HepG2 (cell line): ENCODE data around the gene FKBP5. TPM values are rescaled to one million over a fixed set of nuclear protein-coding genes. Genes with fewer than 3 reads are reported as not detected.

Source experiments
- FOXJ3 ChIP-seq: sonication (generic); formaldehyde crosslinking; IDR thresholded peaks from 2 replicates; pipeline ENCODE4 v1.4.0; 2020; ENCODE audit warnings: missing genetic modification reagents, mild to moderate bottlenecking, borderline replicate concordance
- HMG20B ChIP-seq: conservative IDR thresholded peaks from 2 replicates; pipeline ENCODE4 v1.6.1; 2016; ENCODE audit warnings: missing genetic modification reagents, missing compliant biosample characterization
- KAT2B ChIP-seq: fragments of 150-350 bp; IDR thresholded peaks from 2 replicates; pipeline ENCODE4 v1.6.1; 2014; ENCODE audit warnings: low read depth, low read length, borderline replicate concordance
- MYNN ChIP-seq: sonication (generic); formaldehyde crosslinking; IDR thresholded peaks from 2 replicates; pipeline ENCODE4 v1.4.0; 2020; ENCODE audit warnings: mild to moderate bottlenecking, low read depth, missing genetic modification reagents
- NCOA2 ChIP-seq: sonication (generic); formaldehyde crosslinking; IDR thresholded peaks from 2 replicates; pipeline ENCODE4 v1.8.0; 2022; ENCODE audit warnings: inconsistent platforms
- ONECUT2 ChIP-seq: sonication (generic); formaldehyde crosslinking; IDR thresholded peaks from 2 replicates; pipeline ENCODE4 v1.4.0; 2020; ENCODE audit warnings: missing genetic modification reagents
- PCBP1 ChIP-seq: fragments of 200-400 bp; formaldehyde crosslinking; IDR thresholded peaks from 2 replicates; pipeline ENCODE4 v1.6.1; 2017; ENCODE audit warnings: mild to moderate bottlenecking, low read depth, low read length, borderline replicate concordance
- PITX1 ChIP-seq: sonication (generic); formaldehyde crosslinking; IDR thresholded peaks from 2 replicates; pipeline ENCODE4 v1.5.1; 2020; ENCODE audit warnings: mild to moderate bottlenecking, missing genetic modification reagents
- REPIN1 ChIP-seq: sonication (generic); formaldehyde crosslinking; IDR thresholded peaks from 2 replicates; pipeline ENCODE4 v1.8.0; 2022; ENCODE audit warnings: missing genetic modification reagents, low read depth, mild to moderate bottlenecking, borderline replicate concordance
- SNAPC2 ChIP-seq: sonication (generic); formaldehyde crosslinking; IDR thresholded peaks from 2 replicates; pipeline ENCODE4 v1.8.1; 2022; ENCODE audit warnings: mild to moderate bottlenecking, missing genetic modification reagents
- SRSF1 ChIP-seq: fragments of 200-400 bp; formaldehyde crosslinking; optimal IDR thresholded peaks from 2 replicates; pipeline ENCODE3; 2017; ENCODE audit warnings: mild to moderate bottlenecking, low read depth, low read length, moderate library complexity
- TGIF2 ChIP-seq: IDR thresholded peaks from 2 replicates; pipeline ENCODE4 v1.6.1; 2016; ENCODE audit warnings: control low read depth, missing compliant biosample characterization
- WIZ ChIP-seq: sonication (generic); formaldehyde crosslinking; IDR thresholded peaks from 2 replicates; pipeline ENCODE4 v1.5.1; 2020; ENCODE audit warnings: mild to moderate bottlenecking, missing genetic modification reagents
- XBP1 ChIP-seq: sonication (generic); formaldehyde crosslinking; IDR thresholded peaks from 2 replicates; pipeline ENCODE4 v1.5.0; 2020; ENCODE audit warnings: missing genetic modification reagents
- ZBTB1 ChIP-seq: sonication (generic); formaldehyde crosslinking; IDR thresholded peaks from 2 replicates; pipeline ENCODE4 v1.4.0; 2020; ENCODE audit warnings: missing genetic modification reagents, borderline replicate concordance
- ZBTB42 ChIP-seq: sonication (generic); formaldehyde crosslinking; IDR thresholded peaks from 2 replicates; pipeline ENCODE4 v1.5.0; 2020; ENCODE audit warnings: mild to moderate bottlenecking, missing genetic modification reagents
- ZNF251 ChIP-seq: sonication (generic); formaldehyde crosslinking; IDR thresholded peaks from 2 replicates; pipeline ENCODE4 v1.9.0; 2021; ENCODE audit warnings: mild to moderate bottlenecking, missing genetic modification reagents
- ZNF264 ChIP-seq: sonication (generic); formaldehyde crosslinking; IDR thresholded peaks from 2 replicates; pipeline ENCODE4 v1.4.0; 2020; ENCODE audit warnings: missing genetic modification reagents
- ZNF329 ChIP-seq: sonication (generic); formaldehyde crosslinking; IDR thresholded peaks from 2 replicates; pipeline ENCODE4 v1.9.0; 2021; ENCODE audit warnings: low read depth, mild to moderate bottlenecking, missing genetic modification reagents
- ZNF331 ChIP-seq: sonication (generic); formaldehyde crosslinking; IDR thresholded peaks from 2 replicates; pipeline ENCODE4 v1.4.0; 2020; ENCODE audit warnings: missing genetic modification reagents
- ZNF501 ChIP-seq: sonication (generic); formaldehyde crosslinking; IDR thresholded peaks from 2 replicates; pipeline ENCODE4 v1.5.1; 2020; ENCODE audit warnings: mild to moderate bottlenecking, moderate library complexity, missing genetic modification reagents
- ZNF556 ChIP-seq: sonication (generic); formaldehyde crosslinking; IDR thresholded peaks from 2 replicates; pipeline ENCODE4 v1.4.0; 2020; ENCODE audit warnings: mild to moderate bottlenecking, missing genetic modification reagents, borderline replicate concordance
- ZNF788 ChIP-seq: sonication (generic); formaldehyde crosslinking; IDR thresholded peaks from 2 replicates; pipeline ENCODE4 v1.5.0; 2020; ENCODE audit warnings: mild to moderate bottlenecking, missing genetic modification reagents, borderline replicate concordance
- polyA plus RNA-seq, 8 experiments: library from polyadenylated mRNA; depleted of rRNA in 3 of 8; stranded (reverse) in 7 of 8; unstranded in 1 of 8; fragments of >200 nt; fragmentation: Illumina TruSeq in 4 of 8; extraction: Trizol in 4 of 8; gene quantifications; 2 replicates each; pipeline versions ENCODE4 v1.2.1 to v1.2.3, GENCODE V29; 2011 to 2016; ENCODE audit warnings: low read depth in 4 of 8, missing spikeins in 1 of 8, mixed read lengths in 1 of 8; ENCODE audit not compliant: insufficient read depth in 1 of 8
- total RNA-seq, 5 experiments: library from RNA; depleted of rRNA; stranded (reverse); fragments of >200 nt; fragmentation: Illumina TruSeq; extraction: Trizol; gene quantifications; 2 replicates each; pipeline ENCODE4 v1.2.3, GENCODE V29; 2016; ENCODE audit warnings: low read depth in 1 of 5
- TF ChIP-seq, protein P1 (sequence below): sonication (generic); formaldehyde crosslinking; IDR thresholded peaks from 2 replicates; pipeline ENCODE4 v1.4.0; 2020; ENCODE audit warnings: missing genetic modification reagents
- TF ChIP-seq, protein P2 (sequence below): sonication (generic); formaldehyde crosslinking; IDR thresholded peaks from 2 replicates; pipeline ENCODE4 v1.4.0; 2020; ENCODE audit warnings: missing genetic modification reagents, low read depth, mild to moderate bottlenecking, borderline replicate concordance
- TF ChIP-seq, protein P3 (sequence below): sonication (generic); formaldehyde crosslinking; IDR thresholded peaks from 2 replicates; pipeline ENCODE4 v1.4.0; 2020; ENCODE audit warnings: mild to moderate bottlenecking, missing genetic modification reagents
- TF ChIP-seq, protein P4 (sequence below): sonication (generic); formaldehyde crosslinking; IDR thresholded peaks from 2 replicates; pipeline ENCODE4 v1.8.0; 2022; ENCODE audit warnings: mild to moderate bottlenecking, missing genetic modification reagents
- TF ChIP-seq, protein P5 (sequence below): sonication (generic); IDR thresholded peaks from 2 replicates; pipeline ENCODE4 v1.6.1; 2016; ENCODE audit warnings: low read depth, borderline replicate concordance

FKBP5 gene
- total and polyA plus RNA-seq, 2 of the 13 experiments (the other 11 are each of a cell fraction or from before 2014, with no cell fraction given) = 8.0 to 17.4 TPM

DNA sequence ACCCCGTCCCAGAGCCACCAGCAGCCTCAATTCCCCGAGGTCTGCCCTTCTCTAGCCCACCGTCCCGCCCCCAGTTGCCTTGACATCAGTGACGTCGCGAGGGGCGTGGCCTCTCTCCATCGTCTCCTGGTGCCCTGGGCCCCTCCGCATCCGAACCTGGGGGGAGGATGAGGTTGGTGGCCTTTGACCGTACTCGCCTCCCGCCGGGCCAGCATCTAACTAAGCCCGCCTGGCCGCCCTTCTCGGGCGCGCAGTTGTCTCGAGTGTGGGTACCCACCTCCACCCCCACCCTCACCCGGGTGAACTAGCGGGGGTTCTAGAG, 42.7 kb upstream of the FKBP5 start (continued):
- TF ChIP-seq ZNF556 (CRISPR knock-in tag) (no peak), ZNF788 (CRISPR knock-in tag) (no peak), SRSF1 (peak; percentile 61), FOXJ3 (CRISPR knock-in tag) (no peak), SNAPC2 (CRISPR knock-in tag) (peak; percentile 11; the same call in 1 of the 2 replicates), PCBP1 (0 out of 2 replicates have a peak, but pooled peaks have one; percentile 49), ZBTB1 (CRISPR knock-in tag) (no peak), ZNF331 (CRISPR knock-in tag) (no peak), NCOA2 (CRISPR knock-in tag) (no peak), WIZ (CRISPR knock-in tag) (no peak), ZNF329 (CRISPR knock-in tag) (0 out of 2 replicates have a peak, but pooled peaks have one; percentile 59), ZNF501 (CRISPR knock-in tag) (no peak), XBP1 (CRISPR knock-in tag) (no peak), MYNN (CRISPR knock-in tag) (no peak), KAT2B (no peak), REPIN1 (CRISPR knock-in tag) (peak; percentile 71; the same call in 1 of the 2 replicates), ZNF264 (CRISPR knock-in tag) (no peak), HMG20B (no peak), ONECUT2 (CRISPR knock-in tag) (no peak), PITX1 (CRISPR knock-in tag) (peak; percentile 9; the same call in 1 of the 2 replicates), ZNF251 (no peak), TGIF2 (0 out of 2 replicates have a peak, but pooled peaks have one; percentile 15), ZBTB42 (CRISPR knock-in tag) (0 out of 2 replicates have a peak, but pooled peaks have one; percentile 3)
- TF ChIP-seq, protein P1, sequence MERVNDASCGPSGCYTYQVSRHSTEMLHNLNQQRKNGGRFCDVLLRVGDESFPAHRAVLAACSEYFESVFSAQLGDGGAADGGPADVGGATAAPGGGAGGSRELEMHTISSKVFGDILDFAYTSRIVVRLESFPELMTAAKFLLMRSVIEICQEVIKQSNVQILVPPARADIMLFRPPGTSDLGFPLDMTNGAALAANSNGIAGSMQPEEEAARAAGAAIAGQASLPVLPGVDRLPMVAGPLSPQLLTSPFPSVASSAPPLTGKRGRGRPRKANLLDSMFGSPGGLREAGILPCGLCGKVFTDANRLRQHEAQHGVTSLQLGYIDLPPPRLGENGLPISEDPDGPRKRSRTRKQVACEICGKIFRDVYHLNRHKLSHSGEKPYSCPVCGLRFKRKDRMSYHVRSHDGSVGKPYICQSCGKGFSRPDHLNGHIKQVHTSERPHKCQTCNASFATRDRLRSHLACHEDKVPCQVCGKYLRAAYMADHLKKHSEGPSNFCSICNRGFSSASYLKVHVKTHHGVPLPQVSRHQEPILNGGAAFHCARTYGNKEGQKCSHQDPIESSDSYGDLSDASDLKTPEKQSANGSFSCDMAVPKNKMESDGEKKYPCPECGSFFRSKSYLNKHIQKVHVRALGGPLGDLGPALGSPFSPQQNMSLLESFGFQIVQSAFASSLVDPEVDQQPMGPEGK (CRISPR knock-in tag) = 0 out of 2 replicates have a peak, but pooled peaks have one; percentile 51
- TF ChIP-seq, protein P2, sequence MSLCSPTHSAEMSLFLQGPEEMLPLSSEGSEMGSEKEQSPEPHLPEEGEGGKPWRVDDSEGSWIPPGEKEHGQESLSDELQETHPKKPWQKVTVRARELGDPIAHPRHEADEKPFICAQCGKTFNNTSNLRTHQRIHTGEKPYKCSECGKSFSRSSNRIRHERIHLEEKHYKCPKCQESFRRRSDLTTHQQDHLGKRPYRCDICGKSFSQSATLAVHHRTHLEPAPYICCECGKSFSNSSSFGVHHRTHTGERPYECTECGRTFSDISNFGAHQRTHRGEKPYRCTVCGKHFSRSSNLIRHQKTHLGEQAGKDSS (CRISPR knock-in tag) = no peak
- TF ChIP-seq, protein P3, sequence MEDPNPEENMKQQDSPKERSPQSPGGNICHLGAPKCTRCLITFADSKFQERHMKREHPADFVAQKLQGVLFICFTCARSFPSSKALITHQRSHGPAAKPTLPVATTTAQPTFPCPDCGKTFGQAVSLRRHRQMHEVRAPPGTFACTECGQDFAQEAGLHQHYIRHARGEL = 0 out of 2 replicates have a peak, but pooled peaks have one; percentile 17
- TF ChIP-seq, protein P4, sequence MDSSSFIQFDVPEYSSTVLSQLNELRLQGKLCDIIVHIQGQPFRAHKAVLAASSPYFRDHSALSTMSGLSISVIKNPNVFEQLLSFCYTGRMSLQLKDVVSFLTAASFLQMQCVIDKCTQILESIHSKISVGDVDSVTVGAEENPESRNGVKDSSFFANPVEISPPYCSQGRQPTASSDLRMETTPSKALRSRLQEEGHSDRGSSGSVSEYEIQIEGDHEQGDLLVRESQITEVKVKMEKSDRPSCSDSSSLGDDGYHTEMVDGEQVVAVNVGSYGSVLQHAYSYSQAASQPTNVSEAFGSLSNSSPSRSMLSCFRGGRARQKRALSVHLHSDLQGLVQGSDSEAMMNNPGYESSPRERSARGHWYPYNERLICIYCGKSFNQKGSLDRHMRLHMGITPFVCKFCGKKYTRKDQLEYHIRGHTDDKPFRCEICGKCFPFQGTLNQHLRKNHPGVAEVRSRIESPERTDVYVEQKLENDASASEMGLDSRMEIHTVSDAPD (CRISPR knock-in tag) = no peak
- TF ChIP-seq, protein P5, sequence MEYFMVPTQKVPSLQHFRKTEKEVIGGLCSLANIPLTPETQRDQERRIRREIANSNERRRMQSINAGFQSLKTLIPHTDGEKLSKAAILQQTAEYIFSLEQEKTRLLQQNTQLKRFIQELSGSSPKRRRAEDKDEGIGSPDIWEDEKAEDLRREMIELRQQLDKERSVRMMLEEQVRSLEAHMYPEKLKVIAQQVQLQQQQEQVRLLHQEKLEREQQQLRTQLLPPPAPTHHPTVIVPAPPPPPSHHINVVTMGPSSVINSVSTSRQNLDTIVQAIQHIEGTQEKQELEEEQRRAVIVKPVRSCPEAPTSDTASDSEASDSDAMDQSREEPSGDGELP = no peak
